Fibroblast of the conjunctiva (primary cell): ENCODE data around the gene RBM4B.

ENCODE experiments used
- DNase-seq: peaks from one replicate; pipeline ENCODE4 v3.0.0-alpha.2; 2010; ENCODE audit warnings: low read depth

The RBM4B gene

GRCh38 chr11:66686801-66687750 is 9.4 kb upstream of the RBM4B start:
- no peak for DNase-seq

- DNase-seq = no peak
Observed at GRCh38 chr11:66686100-66686785, 8.6 kb upstream of the RBM4B start.

GRCh38 chr11:66685276-66686099 is 7.8 kb upstream of the RBM4B start:
- no peak for DNase-seq

- DNase-seq = no peak
Observed at GRCh38 chr11:66684635-66685034, 6.9 kb upstream of the RBM4B start.

- DNase-seq = no peak
Observed at GRCh38 chr11:66683877-66684276, 6.2 kb upstream of the RBM4B start.

GRCh38 chr11:66680966-66681645 is 3.4 kb upstream of the RBM4B start:
- no peak for DNase-seq

- DNase-seq = no peak
Observed at GRCh38 chr11:66676931-66677598, 622 bp downstream of the RBM4B start.

- DNase-seq = no peak
Observed at GRCh38 chr11:66676282-66676919, 1.3 kb downstream of the RBM4B start.

- no peak for DNase-seq
Observed at GRCh38 chr11:66674964-66675602, 2.6 kb downstream of the RBM4B start.

- no peak for DNase-seq
Observed at GRCh38 chr11:66670816-66671215, 6.9 kb downstream of the RBM4B start.

GRCh38 chr11:66665369-66665768 is 12.3 kb downstream of the RBM4B start:
- DNase-seq = no peak

GRCh38 chr11:66663741-66664296 is 13.9 kb downstream of the RBM4B start:
- no peak for DNase-seq

- no peak for DNase-seq
Observed at GRCh38 chr11:66659763-66660162, 17.9 kb downstream of the RBM4B start.

GRCh38 chr11:66653123-66653522 is 24.6 kb downstream of the RBM4B start:
- no peak for DNase-seq

- DNase-seq = no peak
Observed at GRCh38 chr11:66652651-66653050, 25.0 kb downstream of the RBM4B start.

- DNase-seq = no peak
Observed at GRCh38 chr11:66651016-66651415, 26.7 kb downstream of the RBM4B start.

- no peak for DNase-seq
Observed at GRCh38 chr11:66649903-66650302, 27.8 kb downstream of the RBM4B start.

- no peak for DNase-seq
Observed at GRCh38 chr11:66646828-66647227, 30.9 kb downstream of the RBM4B start.

- DNase-seq = no peak
Observed at GRCh38 chr11:66643745-66644437, 33.8 kb downstream of the RBM4B start.
